ENCODE measurements around the gene IFT81.

GRCh38 chr12:110141389-110141788 is 17.2 kb downstream of the IFT81 start:
- TF ChIP-seq ZNF274 (IDR thresholded peaks at IDR 0.05; ENCODE audit: low read depth, low read length) (no peak), YY1 (IDR thresholded peaks at IDR 0.05; ENCODE audit: insufficient read depth, insufficient read length) (no peak)
